Glutamatergic neuron (in vitro differentiated cells): ENCODE data around the gene GRID1. TPM values are rescaled to one million over a fixed set of nuclear protein-coding genes. Genes with fewer than 3 reads are reported as not detected.

ENCODE experiments used
- DNase-seq: peaks from one replicate; pipeline ENCODE4 v3.0.0; 2022
- H3K27ac Mint-ChIP-seq: one replicate; pipeline ENCODE4 v1.8.0; 2020; ENCODE audit warnings: mild to moderate bottlenecking, mixed read lengths, inconsistent platforms; ENCODE audit not compliant: unreplicated experiment
- H3K27me3 Mint-ChIP-seq: one replicate; pipeline ENCODE4 v1.8.0; 2020; ENCODE audit warnings: mild to moderate bottlenecking, moderate library complexity, mixed read lengths, inconsistent platforms; ENCODE audit not compliant: unreplicated experiment
- H3K36me3 Mint-ChIP-seq: one replicate; pipeline ENCODE4 v1.8.0; 2020; ENCODE audit warnings: mild to moderate bottlenecking, mixed read lengths, inconsistent platforms; ENCODE audit not compliant: unreplicated experiment
- H3K4me1 Mint-ChIP-seq: one replicate; pipeline ENCODE4 v1.8.0; 2020; ENCODE audit warnings: mild to moderate bottlenecking, low read depth, mixed read lengths, inconsistent platforms; ENCODE audit not compliant: unreplicated experiment
- H3K4me3 Mint-ChIP-seq: one replicate; pipeline ENCODE4 v1.8.0; 2020; ENCODE audit warnings: mild to moderate bottlenecking, mixed read lengths, inconsistent platforms; ENCODE audit not compliant: unreplicated experiment
- H3K9me3 Mint-ChIP-seq: one replicate; pipeline ENCODE4 v1.8.0; 2020; ENCODE audit warnings: mild to moderate bottlenecking, moderate library complexity, mixed read lengths, inconsistent platforms; ENCODE audit not compliant: unreplicated experiment
- total RNA-seq: library from RNA; stranded (reverse); fragmentation: NEBNext Ultra II Directional; extraction: Animal tissue kit (Norgen Biotek cat#: 25700); gene quantifications from one replicate; pipeline ENCODE4 v1.2.1, GENCODE V29; 2021; ENCODE audit not compliant: unreplicated experiment
- TF ChIP-seq, protein P1 (sequence below): fragments of 200-600 bp; sonication (generic); IDR thresholded peaks from one replicate; pipeline ENCODE4 v1.5.0; 2021; ENCODE audit not compliant: partially characterized antibody, unreplicated experiment

The GRID1 gene
- total RNA-seq, 1 donor from 2014 or later = 8.0 TPM

DNA sequence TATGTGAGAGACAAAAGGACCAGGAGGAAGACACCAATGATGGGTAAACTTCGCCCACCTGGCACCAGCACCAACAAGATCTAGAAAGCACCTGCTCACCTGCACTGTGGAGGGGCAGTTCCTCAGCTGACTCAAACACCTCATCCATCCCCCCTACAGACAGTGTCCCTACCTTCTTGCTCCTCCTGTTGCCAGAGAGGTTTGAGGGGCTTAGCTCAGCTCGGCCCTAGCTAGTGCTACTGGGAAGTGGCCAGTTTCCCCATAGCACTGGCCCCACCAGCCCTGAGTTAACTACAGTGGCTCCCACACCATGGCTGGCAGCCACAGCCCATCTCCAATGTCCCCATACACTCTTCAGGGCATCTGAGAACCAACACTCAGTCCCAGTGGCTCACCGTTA, 70.8 kb downstream of the GRID1 start:
- H3K36me3 Mint-ChIP-seq = no peaks in the 10 kb centered on the region
- peaks cover 3% of the 10 kb centered on the region for H3K27me3 Mint-ChIP-seq
- TF ChIP-seq, protein P1, sequence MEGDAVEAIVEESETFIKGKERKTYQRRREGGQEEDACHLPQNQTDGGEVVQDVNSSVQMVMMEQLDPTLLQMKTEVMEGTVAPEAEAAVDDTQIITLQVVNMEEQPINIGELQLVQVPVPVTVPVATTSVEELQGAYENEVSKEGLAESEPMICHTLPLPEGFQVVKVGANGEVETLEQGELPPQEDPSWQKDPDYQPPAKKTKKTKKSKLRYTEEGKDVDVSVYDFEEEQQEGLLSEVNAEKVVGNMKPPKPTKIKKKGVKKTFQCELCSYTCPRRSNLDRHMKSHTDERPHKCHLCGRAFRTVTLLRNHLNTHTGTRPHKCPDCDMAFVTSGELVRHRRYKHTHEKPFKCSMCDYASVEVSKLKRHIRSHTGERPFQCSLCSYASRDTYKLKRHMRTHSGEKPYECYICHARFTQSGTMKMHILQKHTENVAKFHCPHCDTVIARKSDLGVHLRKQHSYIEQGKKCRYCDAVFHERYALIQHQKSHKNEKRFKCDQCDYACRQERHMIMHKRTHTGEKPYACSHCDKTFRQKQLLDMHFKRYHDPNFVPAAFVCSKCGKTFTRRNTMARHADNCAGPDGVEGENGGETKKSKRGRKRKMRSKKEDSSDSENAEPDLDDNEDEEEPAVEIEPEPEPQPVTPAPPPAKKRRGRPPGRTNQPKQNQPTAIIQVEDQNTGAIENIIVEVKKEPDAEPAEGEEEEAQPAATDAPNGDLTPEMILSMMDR = no peak
- H3K4me3 Mint-ChIP-seq = no peak overlapping the region
- peaks cover 3% of the 10 kb centered on the region for H3K9me3 Mint-ChIP-seq
- H3K4me1 Mint-ChIP-seq = no peaks in the 10 kb centered on the region
- peak; percentile 3 for DNase-seq
- no peak overlapping the region for H3K27ac Mint-ChIP-seq

DNA sequence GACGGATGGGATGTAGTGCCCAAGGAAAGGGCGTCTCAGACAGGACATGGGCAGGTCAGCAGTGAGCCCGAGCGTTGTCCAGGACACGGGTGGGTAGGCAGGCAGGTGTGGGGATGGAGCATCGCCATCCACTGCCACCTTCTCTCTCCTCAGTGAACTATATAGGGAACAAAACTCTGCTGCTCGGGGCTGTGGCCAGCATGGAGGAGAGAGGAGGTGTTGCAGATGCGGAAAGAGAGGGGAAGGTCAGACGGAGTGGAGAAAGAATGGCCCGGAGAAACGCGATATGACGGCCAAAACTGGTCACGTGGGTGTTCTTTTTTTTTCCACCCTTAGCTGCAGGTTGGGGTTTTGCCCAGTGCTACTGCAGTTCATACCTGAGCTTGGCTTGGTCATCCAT, 71.2 kb downstream of the GRID1 start:
- no peaks in the 10 kb centered on the region for H3K36me3 Mint-ChIP-seq
- no peak overlapping the region for H3K4me3 Mint-ChIP-seq
- peaks cover 1% of the 10 kb centered on the region for H3K27me3 Mint-ChIP-seq
- peak; percentile 6 for DNase-seq
- H3K9me3 Mint-ChIP-seq = peaks cover 3% of the 10 kb centered on the region
- no peak overlapping the region for H3K27ac Mint-ChIP-seq
- no peaks in the 10 kb centered on the region for H3K4me1 Mint-ChIP-seq
- TF ChIP-seq, protein P1 = no peak

DNA sequence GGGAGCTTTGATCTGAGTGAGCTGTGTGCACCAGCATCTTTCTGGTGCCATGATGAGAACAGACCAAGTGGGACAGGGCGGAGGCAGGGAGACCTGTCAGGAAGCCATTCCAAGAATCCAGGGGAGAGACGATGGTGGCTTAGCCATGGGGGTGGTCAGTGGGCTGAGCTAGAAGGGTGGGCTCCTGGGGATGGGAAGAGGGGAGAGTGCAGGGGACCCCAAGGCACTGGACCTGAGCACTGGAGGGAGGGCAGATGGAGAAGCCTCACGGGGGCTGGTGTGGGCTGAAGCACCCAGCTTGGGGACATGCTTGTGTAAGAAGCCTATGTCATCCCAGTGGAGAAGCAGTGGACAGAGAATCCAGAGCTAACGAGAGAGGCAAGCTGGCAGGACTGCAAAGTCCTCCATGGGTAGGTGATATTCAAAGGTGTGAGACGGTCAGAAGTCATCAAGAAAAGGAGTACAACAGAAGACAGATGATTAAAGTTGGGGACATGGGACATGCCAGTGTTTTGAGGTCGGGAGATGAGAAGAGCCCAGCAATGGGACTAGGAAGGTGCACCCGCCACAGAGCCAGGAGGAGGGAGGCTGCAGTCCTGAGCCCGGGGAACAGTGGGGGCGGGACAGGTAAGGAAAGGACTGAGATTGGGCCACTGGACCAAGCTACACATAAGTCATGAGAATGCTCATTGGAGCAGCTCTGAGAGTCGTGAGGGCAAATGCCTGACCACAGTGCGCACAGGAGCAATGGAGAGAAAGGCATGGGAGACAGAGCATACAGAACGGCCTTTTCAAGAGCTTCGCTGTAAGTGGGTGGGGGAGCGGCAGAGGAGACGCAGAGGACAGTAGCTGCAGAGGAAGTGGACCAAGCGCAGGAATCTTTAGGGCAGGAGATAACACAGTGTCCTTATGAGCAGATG, 72.0 kb downstream of the GRID1 start:
- TF ChIP-seq, protein P1 = no peak
- Mint-ChIP-seq H3K4me3 (no peak overlapping the region), H3K27ac (no peak overlapping the region), H3K4me1 (no peaks in the 10 kb centered on the region), H3K9me3 (no peaks in the 10 kb centered on the region), H3K27me3 (peaks cover 1% of the 10 kb centered on the region), H3K36me3 (no peaks in the 10 kb centered on the region)
- DNase-seq = peak; percentile 12

DNA sequence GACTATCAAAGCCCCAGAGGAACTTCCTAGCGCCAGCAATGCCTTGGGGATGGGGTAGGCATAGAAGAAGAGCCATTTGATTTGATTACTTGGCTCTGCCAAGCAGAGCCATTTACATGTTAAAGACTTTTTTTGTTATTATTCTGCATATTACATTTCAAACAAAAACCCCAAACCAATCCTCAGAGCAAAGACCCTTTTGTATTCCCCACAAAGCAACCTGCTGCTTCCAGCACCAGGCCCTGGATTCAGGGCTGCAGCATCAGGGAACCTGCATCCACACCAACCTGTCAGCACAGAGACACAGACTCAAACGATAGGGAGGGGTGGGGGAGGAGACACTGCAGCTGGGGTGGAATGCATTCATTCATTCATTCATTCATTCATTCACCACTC, 73.2 kb downstream of the GRID1 start:
- Mint-ChIP-seq H3K27me3 (peaks cover 5% of the 10 kb centered on the region), H3K9me3 (no peaks in the 10 kb centered on the region), H3K36me3 (no peaks in the 10 kb centered on the region), H3K4me1 (no peaks in the 10 kb centered on the region), H3K4me3 (no peak overlapping the region), H3K27ac (no peak overlapping the region)
- peak; percentile 4 for DNase-seq
- TF ChIP-seq, protein P1 = no peak
